Endodermal cell (in vitro differentiated cells): ENCODE results near the gene NFATC2. TPM values are rescaled to one million over a fixed set of nuclear protein-coding genes. Genes with fewer than 3 reads are reported as not detected.

Experiments
- DNase-seq: peaks from one replicate; pipeline ENCODE4 v3.0.0-alpha.2; 2017
- H3K27ac ChIP-seq: 2 replicates; pipeline ENCODE4 v1.5.1; 2013; ENCODE audit warnings: mild to moderate bottlenecking, low read depth, low read length, moderate library complexity
- H3K27me3 ChIP-seq: 2 replicates; pipeline ENCODE4 v1.6.1; 2013; ENCODE audit warnings: mild to moderate bottlenecking, low read length, moderate library complexity; ENCODE audit not compliant: insufficient read depth, control insufficient read depth, poor library complexity, severe bottlenecking
- H3K36me3 ChIP-seq: 2 replicates; pipeline ENCODE4 v1.7.0; 2013; ENCODE audit warnings: mild to moderate bottlenecking, low read length, moderate library complexity; ENCODE audit not compliant: control insufficient read depth, insufficient read depth
- H3K4me1 ChIP-seq: one replicate; pipeline ENCODE4 v1.7.0; 2013; ENCODE audit warnings: low read length; ENCODE audit not compliant: control insufficient read depth, insufficient read depth
- H3K4me3 ChIP-seq: 2 replicates; pipeline ENCODE4 v1.5.1; 2013; ENCODE audit warnings: mild to moderate bottlenecking, low read length, moderate library complexity
- H3K9ac ChIP-seq: 2 replicates; pipeline ENCODE4 v1.6.1; 2013; ENCODE audit warnings: mild to moderate bottlenecking, low read length, moderate library complexity; ENCODE audit not compliant: poor library complexity, severe bottlenecking; ENCODE audit errors: extremely low read depth
- H3K9me3 ChIP-seq: 2 replicates; pipeline ENCODE4 v1.6.1; 2013; ENCODE audit warnings: mild to moderate bottlenecking, low read length, moderate library complexity; ENCODE audit not compliant: control insufficient read depth
- H3K27ac Mint-ChIP-seq: 2 replicates; pipeline ENCODE4 v1.8.0; 2020; ENCODE audit warnings: mixed read lengths
- H3K27me3 Mint-ChIP-seq: 2 replicates; pipeline ENCODE4 v1.8.0; 2021; ENCODE audit warnings: mild to moderate bottlenecking, mixed read lengths; ENCODE audit not compliant: insufficient read depth
- H3K36me3 Mint-ChIP-seq: 2 replicates; pipeline ENCODE4 v1.8.0; 2020; ENCODE audit warnings: low read depth, mixed read lengths
- H3K4me1 Mint-ChIP-seq: 2 replicates; pipeline ENCODE4 v1.8.0; 2020; ENCODE audit warnings: mixed read lengths
- H3K4me3 Mint-ChIP-seq: 2 replicates; pipeline ENCODE4 v1.8.0; 2020; ENCODE audit warnings: mild to moderate bottlenecking, moderate library complexity, mixed read lengths
- H3K9me3 Mint-ChIP-seq: 2 replicates; pipeline ENCODE4 v1.8.0; 2020; ENCODE audit warnings: mild to moderate bottlenecking, mixed read lengths
- CTCF ChIP-seq: fragments of 200-600 bp; sonication (generic); conservative IDR thresholded peaks from 2 replicates; pipeline ENCODE4 v1.5.0; 2021; ENCODE audit warnings: antibody characterized with exemption, mild to moderate bottlenecking
- WGBS, 2 experiments: methylation state at CpG; one replicate each; pipeline versions ENCODE4 v1.1.5 to v1.1.7; 2013; ENCODE audit warnings: missing lambda C conversion rate in 2 of 2, mixed read lengths in 1 of 2; ENCODE audit not compliant: insufficient coverage in 1 of 2, insufficient read length in 1 of 2; 5-methylcytosine and 5-hydroxymethylcytosine counted together
- total RNA-seq, 2 donors: library from RNA; stranded (reverse); fragmentation: NEBNext Ultra II Directional in 1 of 2; extraction: Animal tissue kit (Norgen Biotek cat#: 25700) in 1 of 2; gene quantifications; 2 replicates in 1 of 2; 3 replicates in 1 of 2; pipeline ENCODE4 v1.2.1, GENCODE V29; 2021

The NFATC2 gene
- total RNA-seq, 2 donors from 2014 or later: 1.5 to 2.1 TPM

- peaks cover 10% of the 10 kb centered on the region for H3K27me3 Mint-ChIP-seq
- Histone ChIP-seq H3K27ac (no peak overlapping the region), H3K9me3 (no peaks in the 10 kb centered on the region), H3K27me3 (peaks cover 6% of the 10 kb centered on the region), H3K36me3 (no peaks in the 10 kb centered on the region), H3K4me1 (no peaks in the 10 kb centered on the region), H3K4me3 (no peak overlapping the region), H3K9ac (no peak overlapping the region)
- 88 to 89% methylated on average over 5 to 8 of the region's 8 CpGs for WGBS, 2 experiments
- DNase-seq: no peak
- no peak overlapping the region for H3K27ac Mint-ChIP-seq
- no peak overlapping the region for H3K4me3 Mint-ChIP-seq
- TF ChIP-seq CTCF: no peak
- H3K4me1 Mint-ChIP-seq: no peaks in the 10 kb centered on the region
- H3K36me3 Mint-ChIP-seq: no peaks in the 10 kb centered on the region
- peaks cover 2% of the 10 kb centered on the region for H3K9me3 Mint-ChIP-seq
Observed at GRCh38 chr20:51342510-51343236, 199.8 kb downstream of the NFATC2 start.

GRCh38 chr20:51341581-51341980, 200.9 kb downstream of the NFATC2 start:
- no peaks in the 10 kb centered on the region for H3K36me3 Mint-ChIP-seq
- TF ChIP-seq CTCF: no peak
- no peak for DNase-seq
- Histone ChIP-seq H3K36me3 (no peaks in the 10 kb centered on the region), H3K27me3 (no peaks in the 10 kb centered on the region), H3K27ac (no peak overlapping the region), H3K9me3 (no peaks in the 10 kb centered on the region), H3K4me1 (no peaks in the 10 kb centered on the region), H3K4me3 (no peak overlapping the region), H3K9ac (no peak overlapping the region)
- H3K9me3 Mint-ChIP-seq: peaks cover 2% of the 10 kb centered on the region
- H3K4me1 Mint-ChIP-seq: no peaks in the 10 kb centered on the region
- H3K27ac Mint-ChIP-seq: no peak overlapping the region
- H3K27me3 Mint-ChIP-seq: peaks cover under 1% of the 10 kb centered on the region
- 79% methylated on average over 2 of the region's 3 CpGs; no CpG with 5 or more reads in 1 of the 2 experiments for WGBS, 2 experiments
- no peak overlapping the region for H3K4me3 Mint-ChIP-seq

GRCh38 chr20:51340451-51340840, 202.1 kb downstream of the NFATC2 start:
- TF ChIP-seq CTCF: no peak
- Histone ChIP-seq H3K9me3 (no peaks in the 10 kb centered on the region), H3K4me3 (no peak overlapping the region), H3K9ac (no peak overlapping the region), H3K27ac (no peak overlapping the region), H3K36me3 (no peaks in the 10 kb centered on the region), H3K27me3 (no peaks in the 10 kb centered on the region), H3K4me1 (no peaks in the 10 kb centered on the region)
- peaks cover 3% of the 10 kb centered on the region for H3K4me1 Mint-ChIP-seq
- no peak overlapping the region for H3K27ac Mint-ChIP-seq
- peaks cover 2% of the 10 kb centered on the region for H3K9me3 Mint-ChIP-seq
- no peaks in the 10 kb centered on the region for H3K27me3 Mint-ChIP-seq
- no peaks in the 10 kb centered on the region for H3K36me3 Mint-ChIP-seq
- DNase-seq: no peak
- no peak overlapping the region for H3K4me3 Mint-ChIP-seq
